ENCODE results near the gene KCTD21. TPM values are rescaled to one million over a fixed set of nuclear protein-coding genes. Genes with fewer than 3 reads are reported as not detected.
"Not testable (repeated sequence)": the region's sequence is repeated elsewhere in the genome, so short reads cannot be mapped to it uniquely, and the experiment has no call there.

Gene KCTD21
- total and polyA plus RNA-seq, 7 experiments from 2014 or later: 1.2 to 12.2 (median 4.2) TPM

- intact Hi-C loops (cut with micrococcal nuclease): no loop called here
- Histone ChIP-seq H3K9me3 (ENCODE audit: control insufficient read depth in 2 of 3, low read length in 3 of 3) (no peaks in the 10 kb centered on the region), H3K4me1 (ENCODE audit: control insufficient read depth in 2 of 2, insufficient read depth in 2 of 2, low read length in 2 of 2) (no peaks in the 10 kb centered on the region), H3K27me3 (ENCODE audit: control insufficient read depth in 2 of 2, insufficient read depth in 2 of 2, low read length in 2 of 2) (no peaks in the 10 kb centered on the region), H3K4me3 (ENCODE audit: low read length) (no peak overlapping the region), H3K27ac (ENCODE audit: low read depth, low read length) (no peak overlapping the region), H3K36me3 (ENCODE audit: control insufficient read depth in 2 of 3, insufficient read depth in 3 of 3, low read length in 3 of 3) (no peaks in the 10 kb centered on the region)
- Mint-ChIP-seq H3K4me1 (peaks cover 0 to 62% (median 9%) of the 10 kb centered on the region in 7 donors), H3K27me3 (no peaks in the 10 kb centered on the region), H3K36me3 (peaks cover 4 to 55% (median 11%) of the 10 kb centered on the region in 5 donors), H3K27ac (peak overlapping the region in 2 of 9 donors; percentile 4 to 69), H3K4me3 (no peak overlapping the region), H3K9me3 (peaks cover 0 to 3% (median 0%) of the 10 kb centered on the region in 11 donors)
- ChIA-PET POLR2A (no interaction called here), CTCF (interaction anchor here (0.8 kb wide), 1 partner anchor 21 kb away, joined by 3 read pairs; no protein-coding TSS in a partner anchor)
- DNase-seq: no peak
- ATAC-seq: no peak
These were observed 36.1 kb upstream of the KCTD21 start for GRCh38 chr11:78224506-78224905.

- H3K36me3 Mint-ChIP-seq: peaks cover 4 to 53% (median 11%) of the 10 kb centered on the region in 5 donors
- no peaks in the 10 kb centered on the region for H3K9me3 Mint-ChIP-seq
- ChIA-PET CTCF (no interaction called here), POLR2A (no interaction called here)
- H3K4me3 Mint-ChIP-seq: no peak overlapping the region
- Histone ChIP-seq H3K4me3 (ENCODE audit: low read length) (no peak overlapping the region), H3K4me1 (ENCODE audit: control insufficient read depth in 2 of 2, insufficient read depth in 2 of 2, low read length in 2 of 2) (no peaks in the 10 kb centered on the region), H3K9me3 (ENCODE audit: control insufficient read depth in 2 of 3, low read length in 3 of 3) (no peaks in the 10 kb centered on the region), H3K36me3 (ENCODE audit: control insufficient read depth in 2 of 3, insufficient read depth in 3 of 3, low read length in 3 of 3) (no peaks in the 10 kb centered on the region), H3K27ac (ENCODE audit: low read depth, low read length) (no peak overlapping the region), H3K27me3 (ENCODE audit: control insufficient read depth in 2 of 2, insufficient read depth in 2 of 2, low read length in 2 of 2) (no peaks in the 10 kb centered on the region)
- H3K27me3 Mint-ChIP-seq: no peaks in the 10 kb centered on the region
- H3K27ac Mint-ChIP-seq: peak overlapping the region in 4 of 9 donors; percentile 5 to 53 (median 26)
- DNase-seq (no peak), ATAC-seq (no peak)
- peaks cover 0 to 52% (median 9%) of the 10 kb centered on the region in 7 donors for H3K4me1 Mint-ChIP-seq
- intact Hi-C loops (cut with micrococcal nuclease): no loop called here
These were observed 35.0 kb upstream of the KCTD21 start for GRCh38 chr11:78223320-78223954.

GRCh38 chr11:78222726-78223125, 34.3 kb upstream of the KCTD21 start:
- H3K4me3 Mint-ChIP-seq; H3K4me1 ChIP-seq (ENCODE audit: control insufficient read depth in 2 of 2, insufficient read depth in 2 of 2, low read length in 2 of 2); H3K27ac ChIP-seq (ENCODE audit: low read depth, low read length); POLR2A ChIA-PET; DNase-seq; H3K4me3 ChIP-seq (ENCODE audit: low read length); H3K36me3 ChIP-seq (ENCODE audit: control insufficient read depth in 2 of 3, insufficient read depth in 3 of 3, low read length in 3 of 3); ATAC-seq; H3K27me3 Mint-ChIP-seq; H3K27me3 ChIP-seq (ENCODE audit: control insufficient read depth in 2 of 2, insufficient read depth in 2 of 2, low read length in 2 of 2); intact Hi-C loops (cut with micrococcal nuclease); CTCF ChIA-PET; H3K9me3 ChIP-seq (ENCODE audit: control insufficient read depth in 2 of 3, low read length in 3 of 3); H3K9me3 Mint-ChIP-seq: not testable (repeated sequence)
- Mint-ChIP-seq H3K36me3 (peaks cover 4 to 57% (median 12%) of the 10 kb centered on the region in 5 donors), H3K4me1 (peaks cover 0 to 46% (median 9%) of the 10 kb centered on the region in 7 donors), H3K27ac (peak overlapping the region in 1 of 9 donors; percentile 18)

GRCh38 chr11:78221396-78222315, 33.2 kb upstream of the KCTD21 start:
- Histone ChIP-seq H3K4me1 (ENCODE audit: control insufficient read depth in 2 of 2, insufficient read depth in 2 of 2, low read length in 2 of 2) (no peaks in the 10 kb centered on the region), H3K9me3 (ENCODE audit: control insufficient read depth in 2 of 3, low read length in 3 of 3) (no peaks in the 10 kb centered on the region), H3K27me3 (ENCODE audit: control insufficient read depth in 2 of 2, insufficient read depth in 2 of 2, low read length in 2 of 2) (no peaks in the 10 kb centered on the region), H3K27ac (ENCODE audit: low read depth, low read length) (no peak overlapping the region), H3K4me3 (ENCODE audit: low read length) (no peak overlapping the region), H3K36me3 (ENCODE audit: control insufficient read depth in 2 of 3, insufficient read depth in 3 of 3, low read length in 3 of 3) (no peaks in the 10 kb centered on the region)
- Mint-ChIP-seq H3K4me1 (peaks cover 0 to 44% (median 9%) of the 10 kb centered on the region in 7 donors), H3K36me3 (peaks cover 4 to 61% (median 18%) of the 10 kb centered on the region in 5 donors), H3K9me3 (no peaks in the 10 kb centered on the region), H3K27ac (peak overlapping the region in 7 of 9 donors; percentile 22 to 89 (median 53)), H3K27me3 (no peaks in the 10 kb centered on the region), H3K4me3 (no peak overlapping the region)
- ChIA-PET POLR2A (no interaction called here), CTCF (interaction anchor here (0.9 kb wide), 1 partner anchor 82 kb away, joined by 3 read pairs; the partner anchor contains the start of gene ALG8)
- ATAC-seq (no peak), DNase-seq (peak in 1 of 9 donors; percentile 7)
- intact Hi-C loops (cut with micrococcal nuclease): no loop called here

- H3K27me3 ChIP-seq (ENCODE audit: control insufficient read depth in 2 of 2, insufficient read depth in 2 of 2, low read length in 2 of 2): no peaks in the 10 kb centered on the region
- H3K27ac Mint-ChIP-seq: peak overlapping the region in 8 of 9 donors; percentile 6 to 89 (median 62)
- H3K4me1 ChIP-seq (ENCODE audit: control insufficient read depth in 2 of 2, insufficient read depth in 2 of 2, low read length in 2 of 2): no peaks in the 10 kb centered on the region
- H3K36me3 ChIP-seq (ENCODE audit: control insufficient read depth in 2 of 3, insufficient read depth in 3 of 3, low read length in 3 of 3): peaks cover 0 to 7% (median 0%) of the 10 kb centered on the region in 3 experiments
- no peak overlapping the region for H3K4me3 Mint-ChIP-seq
- no peaks in the 10 kb centered on the region for H3K9me3 Mint-ChIP-seq
- H3K36me3 Mint-ChIP-seq: peaks cover 3 to 56% (median 22%) of the 10 kb centered on the region in 5 donors
- ATAC-seq (no peak), DNase-seq (peak in 1 of 9 donors; percentile 13)
- no peak overlapping the region for H3K27ac ChIP-seq (ENCODE audit: low read depth, low read length)
- H3K27me3 Mint-ChIP-seq: no peaks in the 10 kb centered on the region
- intact Hi-C loops (cut with micrococcal nuclease): no loop called here
- peaks cover 0 to 41% (median 9%) of the 10 kb centered on the region in 7 donors for H3K4me1 Mint-ChIP-seq
- ChIA-PET POLR2A (no interaction called here), CTCF (no interaction called here)
- no peaks in the 10 kb centered on the region for H3K9me3 ChIP-seq (ENCODE audit: control insufficient read depth in 2 of 3, low read length in 3 of 3)
- H3K4me3 ChIP-seq (ENCODE audit: low read length): no peak overlapping the region
These were observed 32.1 kb upstream of the KCTD21 start for GRCh38 chr11:78220218-78221157.
